ENCODE results near the gene SAE1.
A peak's percentile ranks its signal among the peaks of the same experiment; 100 is the strongest.

- TF ChIP-seq POLR2A (IDR thresholded peaks at IDR 0.05) = no peak
- TF ChIP-seq, protein P1, sequence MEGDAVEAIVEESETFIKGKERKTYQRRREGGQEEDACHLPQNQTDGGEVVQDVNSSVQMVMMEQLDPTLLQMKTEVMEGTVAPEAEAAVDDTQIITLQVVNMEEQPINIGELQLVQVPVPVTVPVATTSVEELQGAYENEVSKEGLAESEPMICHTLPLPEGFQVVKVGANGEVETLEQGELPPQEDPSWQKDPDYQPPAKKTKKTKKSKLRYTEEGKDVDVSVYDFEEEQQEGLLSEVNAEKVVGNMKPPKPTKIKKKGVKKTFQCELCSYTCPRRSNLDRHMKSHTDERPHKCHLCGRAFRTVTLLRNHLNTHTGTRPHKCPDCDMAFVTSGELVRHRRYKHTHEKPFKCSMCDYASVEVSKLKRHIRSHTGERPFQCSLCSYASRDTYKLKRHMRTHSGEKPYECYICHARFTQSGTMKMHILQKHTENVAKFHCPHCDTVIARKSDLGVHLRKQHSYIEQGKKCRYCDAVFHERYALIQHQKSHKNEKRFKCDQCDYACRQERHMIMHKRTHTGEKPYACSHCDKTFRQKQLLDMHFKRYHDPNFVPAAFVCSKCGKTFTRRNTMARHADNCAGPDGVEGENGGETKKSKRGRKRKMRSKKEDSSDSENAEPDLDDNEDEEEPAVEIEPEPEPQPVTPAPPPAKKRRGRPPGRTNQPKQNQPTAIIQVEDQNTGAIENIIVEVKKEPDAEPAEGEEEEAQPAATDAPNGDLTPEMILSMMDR (IDR thresholded peaks at IDR 0.05) = peak; percentile 81 to 96 (median 89)
Observed at GRCh38 chr19:47247308-47247990, 116.8 kb downstream of the SAE1 start.
